ENCODE results near the gene AGER. TPM values are rescaled to one million over a fixed set of nuclear protein-coding genes. Genes with fewer than 3 reads are reported as not detected.

The AGER gene
- total RNA-seq, 4 donors from 2014 or later = 10.3 to 70.6 (median 36.8) TPM

GRCh38 chr6:32200711-32201475 is 16.8 kb upstream of the AGER start:
- Histone ChIP-seq H3K9me3 (no peaks in the 10 kb centered on the region), H3K36me3 (no peaks in the 10 kb centered on the region), H3K4me1 (peaks cover 19 to 26% of the 10 kb centered on the region in 2 donors), H3K27ac (no peak overlapping the region), H3K4me3 (replicated peaks in 1 of 3) (no peak overlapping the region), H3K27me3 (no peaks in the 10 kb centered on the region)
- DNase-seq = no peak
- TF ChIP-seq CTCF (IDR thresholded peaks at IDR 0.05) (no peak), POLR2A (IDR thresholded peaks at IDR 0.05) (no peak)
- WGBS, 2 donors = 89 to 91% methylated on average over 9 to 11 of the region's 13 CpGs
- intact Hi-C loops (cut with DNase I) = no loop called here

- no peaks in the 10 kb centered on the region for H3K9me3 ChIP-seq
Measured at GRCh38 chr6:32198866-32199265, 14.8 kb upstream of the AGER start.

GRCh38 chr6:32198345-32198696 is 14.3 kb upstream of the AGER start:
- Histone ChIP-seq H3K27ac (no peak overlapping the region), H3K9me3 (no peaks in the 10 kb centered on the region), H3K4me3 (replicated peaks in 1 of 3) (no peak overlapping the region), H3K36me3 (no peaks in the 10 kb centered on the region), H3K27me3 (no peaks in the 10 kb centered on the region), H3K4me1 (peaks cover 16 to 27% of the 10 kb centered on the region in 2 donors)
- DNase-seq = no peak
- WGBS, 2 donors = 86 to 89% methylated on average over 3 of the region's 3 CpGs
- TF ChIP-seq POLR2A (IDR thresholded peaks at IDR 0.05) (no peak), CTCF (IDR thresholded peaks at IDR 0.05) (no peak)
- intact Hi-C loops (cut with DNase I) = no loop called here

More at GRCh38 chr6:32198866-32199265, 14.8 kb upstream of the AGER start:
- Histone ChIP-seq H3K4me3 (replicated peaks in 1 of 3) (no peak overlapping the region), H3K27me3 (no peaks in the 10 kb centered on the region), H3K36me3 (no peaks in the 10 kb centered on the region), H3K27ac (no peak overlapping the region), H3K4me1 (peaks cover 20 to 31% of the 10 kb centered on the region in 2 donors)
- TF ChIP-seq CTCF (IDR thresholded peaks at IDR 0.05) = no peak
- no peak for TF ChIP-seq POLR2A (IDR thresholded peaks at IDR 0.05)
- DNase-seq = no peak
- WGBS, 2 donors = 89% methylated on average over 17 of the region's 17 CpGs
- intact Hi-C loops (cut with DNase I) = no loop called here

DNA sequence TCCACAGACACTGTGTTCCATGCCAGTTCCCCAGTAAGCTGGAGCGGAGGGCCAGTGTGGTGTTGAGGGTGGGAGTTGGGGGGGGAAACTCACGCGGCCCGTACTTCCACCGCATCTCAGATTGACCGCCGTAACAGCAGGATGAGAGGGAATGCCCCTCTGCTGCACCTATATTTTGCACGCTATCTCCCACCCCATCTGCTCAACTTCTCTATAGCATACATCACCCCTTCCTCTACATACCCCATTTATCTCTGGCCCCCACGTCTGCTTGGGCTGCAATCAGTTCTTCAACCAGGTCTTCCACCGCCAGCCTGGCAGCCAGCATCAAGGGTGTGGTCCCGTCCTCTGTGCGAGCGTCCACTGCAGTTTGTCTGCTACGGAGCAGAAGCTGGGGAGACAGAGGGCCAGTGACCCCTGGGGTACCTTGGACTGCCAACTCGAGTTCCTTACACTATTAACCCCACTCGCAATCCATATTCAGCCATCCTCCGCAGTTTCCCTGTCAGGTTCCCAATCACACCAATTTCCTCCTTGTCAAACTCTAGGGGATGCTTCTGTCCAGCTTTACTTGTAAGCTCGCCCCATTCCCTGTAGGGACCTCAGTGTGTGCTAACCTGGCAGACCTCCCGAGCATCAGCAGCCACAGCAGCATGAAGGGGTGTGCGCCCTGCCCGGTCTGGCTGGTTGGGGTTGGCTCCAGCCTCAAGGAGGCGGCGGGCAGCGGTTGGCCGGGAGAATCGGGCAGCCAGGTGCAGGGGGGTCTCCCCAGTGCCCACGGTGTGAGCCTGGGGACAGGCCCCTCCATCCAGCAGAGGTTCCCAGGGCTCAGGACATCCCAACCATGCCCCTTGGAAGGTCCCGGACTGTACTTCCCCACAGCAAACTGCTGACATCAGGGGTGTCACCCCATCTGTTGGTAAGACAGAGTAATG is 12.9 kb upstream of the AGER start:
- no peaks in the 10 kb centered on the region for H3K27me3 ChIP-seq
- WGBS, 2 donors = 24 to 28% methylated on average over 19 to 22 of the region's 28 CpGs
- intact Hi-C loops (cut with DNase I) = no loop called here
- TF ChIP-seq CTCF (IDR thresholded peaks at IDR 0.05) = no peak
- H3K4me1 ChIP-seq = peaks cover 11 to 32% of the 10 kb centered on the region in 2 donors
- peak overlapping the region; percentile 98 to 99 (median 99) for H3K27ac ChIP-seq
- H3K9me3 ChIP-seq = no peaks in the 10 kb centered on the region
- H3K4me3 ChIP-seq (replicated peaks in 1 of 3) = peak overlapping the region in 1 of 3 donors; percentile 81
- DNase-seq = peak in 1 of 2 donors; percentile 12
- no peaks in the 10 kb centered on the region for H3K36me3 ChIP-seq
